SK-N-SH treated with all-trans-retinoic acid at 6 μM for 48 hours (cell line): Measurements from ENCODE around the gene LAGE3.
A peak's percentile ranks its signal among the peaks of the same experiment; 100 is the strongest.
"Not testable (repeated sequence)": the region's sequence is repeated elsewhere in the genome, so short reads cannot be mapped to it uniquely, and the experiment has no call there.

Experiments used
- ATAC-seq: fragments of 200-7000 bp; cut with Tn5 transposase; 3 replicates; pipeline ENCODE4 v1.9.1; 2020; ENCODE audit warnings: mild to moderate bottlenecking, moderate library complexity
- BACH2 ChIP-seq: fragments of 250-450 bp; sonication (Bioruptor Pico); IDR thresholded peaks from 2 replicates; pipeline ENCODE4 v1.9.0; 2021; ENCODE audit warnings: mild to moderate bottlenecking, borderline replicate concordance
- CSDC2 ChIP-seq: fragments of 250-450 bp; sonication (Bioruptor Pico); IDR thresholded peaks from 2 replicates; pipeline ENCODE4 v1.5.0; 2020; ENCODE audit warnings: mild to moderate bottlenecking, moderate library complexity
- ESRRG ChIP-seq: fragments of 250-450 bp; sonication (Bioruptor Pico); IDR thresholded peaks from 2 replicates; pipeline ENCODE4 v1.6.1; 2021; ENCODE audit warnings: mild to moderate bottlenecking
- GLIS3 ChIP-seq: fragments of 250-450 bp; sonication (Bioruptor Pico); IDR thresholded peaks from 2 replicates; pipeline ENCODE4 v1.5.0; 2020; ENCODE audit warnings: mild to moderate bottlenecking, moderate library complexity
- ISL1 ChIP-seq: fragments of 250-450 bp; sonication (Bioruptor Pico); IDR thresholded peaks from 2 replicates; pipeline ENCODE4 v2.1.2; 2022; ENCODE audit warnings: mild to moderate bottlenecking, moderate library complexity
- OSR1 ChIP-seq: fragments of 250-450 bp; sonication (Bioruptor Pico); IDR thresholded peaks from 2 replicates; pipeline ENCODE4 v1.8.0; 2022; ENCODE audit warnings: moderate library complexity, mild to moderate bottlenecking, inconsistent platforms
- PPARA ChIP-seq: fragments of 250-450 bp; sonication (Bioruptor Pico); IDR thresholded peaks from 2 replicates; pipeline ENCODE4 v1.5.0; 2020; ENCODE audit warnings: mild to moderate bottlenecking, borderline replicate concordance
- RARB ChIP-seq: fragments of 250-450 bp; sonication (Bioruptor Pico); IDR thresholded peaks from 2 replicates; pipeline ENCODE4 v1.8.0; 2021; ENCODE audit warnings: mild to moderate bottlenecking, moderate library complexity
- SNAI2 ChIP-seq: fragments of 250-450 bp; sonication (Bioruptor Pico); IDR thresholded peaks from 2 replicates; pipeline ENCODE4 v1.5.0; 2020; ENCODE audit warnings: mild to moderate bottlenecking, moderate library complexity
- TCF4 ChIP-seq: fragments of 250-450 bp; sonication (Bioruptor Pico); IDR thresholded peaks from 2 replicates; pipeline ENCODE4 v1.8.0; 2021; ENCODE audit warnings: mild to moderate bottlenecking, moderate library complexity, borderline replicate concordance
- TOX ChIP-seq: fragments of 250-450 bp; sonication (Bioruptor Pico); IDR thresholded peaks from 2 replicates; pipeline ENCODE4 v1.8.0; 2021; ENCODE audit warnings: mild to moderate bottlenecking, moderate library complexity, borderline replicate concordance
- ZC3H10 ChIP-seq: fragments of 250-450 bp; sonication (Bioruptor Pico); IDR thresholded peaks from 2 replicates; pipeline ENCODE4 v1.5.1; 2021; ENCODE audit warnings: mild to moderate bottlenecking, moderate library complexity
- ZFP3 ChIP-seq: fragments of 250-450 bp; sonication (Bioruptor Pico); IDR thresholded peaks from 2 replicates; pipeline ENCODE4 v1.5.0; 2020; ENCODE audit warnings: mild to moderate bottlenecking, moderate library complexity
- ZFP30 ChIP-seq: fragments of 450-650 bp; formaldehyde crosslinking; IDR thresholded peaks from 2 replicates; pipeline ENCODE4 v1.5.0; 2022; ENCODE audit warnings: mild to moderate bottlenecking, moderate library complexity
- ZNF565 ChIP-seq: fragments of 450-650 bp; formaldehyde crosslinking; conservative IDR thresholded peaks from 2 replicates; pipeline ENCODE4 v1.5.0; 2020; ENCODE audit warnings: low read depth, mild to moderate bottlenecking, moderate library complexity
- ZNF70 ChIP-seq: fragments of 450-650 bp; formaldehyde crosslinking; IDR thresholded peaks from 2 replicates; pipeline ENCODE4 v1.5.0; 2020; ENCODE audit warnings: mild to moderate bottlenecking, moderate library complexity
- ZNF8 ChIP-seq: fragments of 450-650 bp; formaldehyde crosslinking; IDR thresholded peaks from 2 replicates; pipeline ENCODE4 v1.5.0; 2020; ENCODE audit warnings: mild to moderate bottlenecking, moderate library complexity
- TF ChIP-seq, protein P1 (sequence below): fragments of 250-450 bp; sonication (Bioruptor Pico); IDR thresholded peaks from 2 replicates; pipeline ENCODE4 v1.5.1; 2020; ENCODE audit warnings: low read depth, mild to moderate bottlenecking, moderate library complexity
- TF ChIP-seq, protein P2 (sequence below): fragments of 250-450 bp; sonication (Bioruptor Pico); IDR thresholded peaks from 2 replicates; pipeline ENCODE4 v1.5.1; 2021; ENCODE audit warnings: mild to moderate bottlenecking, moderate library complexity
- TF ChIP-seq, protein P3 (sequence below): fragments of 250-450 bp; sonication (Bioruptor Pico); IDR thresholded peaks from 2 replicates; pipeline ENCODE4 v1.8.0; 2020; ENCODE audit warnings: mild to moderate bottlenecking, moderate library complexity, borderline replicate concordance

LAGE3 gene

DNA sequence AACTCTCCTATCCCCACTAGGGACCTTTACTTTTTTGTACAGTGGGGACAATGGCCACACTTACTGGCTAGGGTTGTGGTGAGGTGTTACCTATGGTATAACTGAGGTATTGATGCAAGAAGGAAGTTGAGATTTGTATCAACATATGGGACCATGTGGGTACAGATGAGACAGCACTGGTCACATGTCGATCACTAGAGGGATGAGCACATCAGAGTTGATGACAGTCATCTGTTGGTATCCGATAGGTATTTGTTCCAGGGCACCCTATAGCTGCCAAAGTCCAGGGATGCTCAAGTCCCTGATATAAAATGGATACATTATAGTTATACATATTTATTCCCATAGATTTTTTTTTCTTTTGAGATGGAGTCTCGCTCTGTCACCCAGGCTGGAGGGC, 23.9 kb upstream of the LAGE3 start:
- TF ChIP-seq ESRRG (no peak), ZFP30 (CRISPR knock-in tag) (no peak)
- ATAC-seq, result no peak

DNA sequence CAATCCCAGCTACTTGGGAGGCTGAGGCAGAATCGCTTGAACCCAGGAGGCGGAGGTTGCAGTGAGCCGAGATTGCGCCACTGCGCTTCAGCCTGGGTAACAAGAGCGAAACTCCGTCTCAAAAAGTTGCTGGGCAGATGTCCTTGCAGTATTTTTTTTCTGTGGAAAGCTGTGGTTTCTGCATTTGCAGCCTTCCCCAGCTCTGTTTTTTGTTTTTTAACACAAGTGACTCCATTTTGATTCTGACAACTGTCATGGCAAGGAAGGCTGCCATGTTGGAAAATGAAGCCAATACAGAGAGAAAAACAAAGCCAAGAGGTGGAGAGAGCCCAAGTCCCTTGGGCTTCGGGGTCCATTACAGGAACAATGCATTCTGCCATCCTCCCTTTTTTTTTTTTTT, 23.0 kb upstream of the LAGE3 start:
- no peak for ATAC-seq
- TF ChIP-seq ZC3H10, result no peak
- TF ChIP-seq ZFP3, result no peak
- TF ChIP-seq TOX (CRISPR knock-in tag), result no peak
- no peak for TF ChIP-seq OSR1 (CRISPR knock-in tag)
- TF ChIP-seq TCF4 (CRISPR knock-in tag), result no peak
- TF ChIP-seq, protein P1, sequence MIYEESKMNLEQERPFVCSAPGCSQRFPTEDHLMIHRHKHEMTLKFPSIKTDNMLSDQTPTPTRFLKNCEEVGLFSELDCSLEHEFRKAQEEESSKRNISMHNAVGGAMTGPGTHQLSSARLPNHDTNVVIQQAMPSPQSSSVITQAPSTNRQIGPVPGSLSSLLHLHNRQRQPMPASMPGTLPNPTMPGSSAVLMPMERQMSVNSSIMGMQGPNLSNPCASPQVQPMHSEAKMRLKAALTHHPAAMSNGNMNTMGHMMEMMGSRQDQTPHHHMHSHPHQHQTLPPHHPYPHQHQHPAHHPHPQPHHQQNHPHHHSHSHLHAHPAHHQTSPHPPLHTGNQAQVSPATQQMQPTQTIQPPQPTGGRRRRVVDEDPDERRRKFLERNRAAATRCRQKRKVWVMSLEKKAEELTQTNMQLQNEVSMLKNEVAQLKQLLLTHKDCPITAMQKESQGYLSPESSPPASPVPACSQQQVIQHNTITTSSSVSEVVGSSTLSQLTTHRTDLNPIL, result no peak

DNA sequence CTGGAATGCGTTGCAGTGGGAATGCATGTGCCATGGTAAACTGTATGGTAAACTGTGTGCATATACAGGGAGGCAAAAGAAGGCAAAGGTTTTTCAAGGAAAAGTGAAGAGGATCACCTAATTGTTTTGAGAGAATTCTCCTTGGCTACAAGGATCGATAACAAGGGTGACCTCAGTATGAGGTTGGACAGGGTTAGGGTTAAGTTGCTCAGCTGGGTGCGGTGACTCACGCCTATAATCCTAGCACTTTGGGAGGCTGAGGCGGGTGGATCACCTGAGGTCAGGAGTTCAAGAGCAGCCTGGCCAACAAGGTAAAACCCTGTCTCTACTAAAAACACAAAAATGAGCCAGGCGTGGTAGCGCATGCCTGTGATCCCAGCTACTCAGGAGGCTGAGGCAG, 22.3 kb upstream of the LAGE3 start:
- not testable (repeated sequence) for ATAC-seq

DNA sequence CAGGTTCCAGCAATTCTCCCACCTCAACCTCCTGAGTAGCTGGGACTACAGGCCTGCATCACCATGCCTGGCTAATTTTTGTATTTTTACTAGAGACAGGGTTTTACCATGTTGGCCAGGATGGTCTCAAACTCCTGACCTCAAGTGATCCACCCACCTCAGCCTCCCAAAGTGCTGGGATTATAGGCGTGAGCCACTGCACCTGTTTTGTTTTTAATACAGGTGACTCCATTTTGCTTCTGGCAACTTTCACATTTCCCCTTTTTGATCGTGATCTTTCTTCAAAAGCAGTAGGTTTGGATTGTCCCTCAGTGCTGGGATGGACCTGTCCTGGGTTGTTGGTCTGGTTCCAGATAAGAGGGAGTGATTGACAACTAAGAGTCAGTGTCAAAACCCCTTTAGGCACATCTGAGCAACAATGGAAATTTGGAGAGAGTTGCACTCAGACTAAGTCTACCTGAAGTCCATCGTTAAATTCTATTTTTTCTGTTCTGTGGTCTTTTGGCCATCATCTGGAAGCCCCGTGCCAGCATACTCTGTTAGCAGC, 17.6 kb upstream of the LAGE3 start:
- not testable (repeated sequence) for ATAC-seq

DNA sequence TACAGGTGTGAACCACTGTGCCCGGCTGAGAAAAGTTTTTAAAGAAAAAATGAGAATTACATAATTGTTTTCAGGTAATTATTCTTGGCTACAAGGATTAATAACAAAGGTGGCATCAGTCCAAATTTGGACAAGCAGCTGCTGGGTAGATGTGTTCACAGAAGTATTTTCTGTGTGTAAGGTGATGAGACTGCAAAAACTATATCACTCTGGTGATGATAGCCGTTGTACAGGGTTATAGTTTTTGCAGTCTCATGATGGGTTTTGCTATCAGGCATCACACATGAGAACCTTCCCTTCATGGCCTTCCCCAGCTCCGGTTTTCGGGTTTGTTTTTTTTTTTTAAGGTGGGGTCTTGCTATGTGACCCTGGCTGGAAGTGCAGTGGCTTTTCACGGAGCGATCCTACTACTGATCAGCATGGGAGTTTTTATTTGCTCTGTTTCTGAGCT, 16.4 kb upstream of the LAGE3 start:
- ATAC-seq, result no peak
- TF ChIP-seq CSDC2 (CRISPR knock-in tag), result no peak
- no peak for TF ChIP-seq PPARA (CRISPR knock-in tag)

DNA sequence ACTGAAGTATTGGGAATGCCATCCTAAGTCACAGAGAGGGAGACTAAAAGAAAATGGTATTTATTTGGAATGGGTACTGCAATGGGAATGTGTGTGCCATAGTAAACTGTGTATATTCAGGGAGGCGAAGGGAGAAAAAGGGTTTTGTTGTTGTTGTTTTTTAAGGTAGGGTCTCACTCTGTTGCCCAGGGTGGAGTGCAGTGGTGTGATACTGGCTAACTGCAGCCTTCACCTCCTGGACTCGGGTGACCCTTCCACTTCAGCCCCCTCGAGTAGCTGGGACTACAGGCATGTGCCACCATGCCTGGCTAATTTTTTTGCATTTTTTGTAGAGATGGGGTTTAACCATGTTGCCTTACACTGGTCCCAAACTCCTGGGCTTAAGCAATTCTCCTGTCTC, 15.6 kb upstream of the LAGE3 start:
- TF ChIP-seq OSR1 (CRISPR knock-in tag) (no peak), RARB (CRISPR knock-in tag) (no peak), PPARA (CRISPR knock-in tag) (no peak), BACH2 (no peak), ZNF70 (CRISPR knock-in tag) (no peak), SNAI2 (no peak), TCF4 (CRISPR knock-in tag) (no peak), ZNF565 (no peak), CSDC2 (CRISPR knock-in tag) (no peak)
- TF ChIP-seq, protein P2, sequence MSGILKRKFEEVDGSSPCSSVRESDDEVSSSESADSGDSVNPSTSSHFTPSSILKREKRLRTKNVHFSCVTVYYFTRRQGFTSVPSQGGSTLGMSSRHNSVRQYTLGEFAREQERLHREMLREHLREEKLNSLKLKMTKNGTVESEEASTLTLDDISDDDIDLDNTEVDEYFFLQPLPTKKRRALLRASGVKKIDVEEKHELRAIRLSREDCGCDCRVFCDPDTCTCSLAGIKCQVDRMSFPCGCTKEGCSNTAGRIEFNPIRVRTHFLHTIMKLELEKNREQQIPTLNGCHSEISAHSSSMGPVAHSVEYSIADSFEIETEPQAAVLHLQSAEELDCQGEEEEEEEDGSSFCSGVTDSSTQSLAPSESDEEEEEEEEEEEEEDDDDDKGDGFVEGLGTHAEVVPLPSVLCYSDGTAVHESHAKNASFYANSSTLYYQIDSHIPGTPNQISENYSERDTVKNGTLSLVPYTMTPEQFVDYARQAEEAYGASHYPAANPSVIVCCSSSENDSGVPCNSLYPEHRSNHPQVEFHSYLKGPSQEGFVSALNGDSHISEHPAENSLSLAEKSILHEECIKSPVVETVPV (CRISPR knock-in tag), result no peak
- TF ChIP-seq, protein P1, result no peak
- TF ChIP-seq, all 23 proteins: peak for 0
- ATAC-seq, result no peak

DNA sequence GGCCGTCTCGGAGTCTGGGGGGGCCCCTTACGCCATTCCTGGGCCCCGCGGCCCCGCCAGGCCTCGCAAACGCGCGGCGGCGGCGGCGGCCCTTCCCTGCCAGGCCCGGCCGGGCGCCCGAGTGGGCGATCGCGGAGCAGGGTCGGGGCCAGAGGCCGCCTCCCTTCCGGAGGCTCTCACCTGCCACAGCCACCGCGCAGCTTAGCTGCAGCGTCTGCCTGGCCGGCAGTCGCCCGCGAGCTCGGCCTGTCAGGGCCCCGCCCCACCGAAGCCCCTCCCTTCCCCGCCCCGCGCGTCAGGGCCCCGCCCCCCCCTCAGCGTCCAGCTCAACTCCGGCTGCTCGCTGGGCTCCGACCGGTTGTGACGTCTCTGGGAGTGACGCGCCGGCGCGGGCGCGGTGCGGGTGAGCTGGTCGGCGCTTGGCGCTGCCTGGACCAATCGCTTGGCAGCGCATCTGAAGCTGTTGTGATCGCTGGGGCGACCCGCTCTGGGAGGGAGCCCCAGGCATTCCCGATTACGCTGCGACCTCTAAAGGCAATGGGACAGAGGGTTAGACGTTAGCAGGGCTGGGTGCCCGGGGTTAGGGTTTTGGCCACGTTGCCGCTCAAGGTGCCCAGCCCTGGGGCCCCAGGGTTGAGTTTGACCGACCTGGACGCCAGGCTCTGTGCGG, 11.5 kb upstream of the LAGE3 start, which contains the start of gene SLC10A3:
Gene SLC10A3, minus strand, starts transcription at position 216 of the 670 bp plus-strand sequence. CDS start 1,689 bp downstream, outside the sequence.
- TF ChIP-seq, protein P2 (CRISPR knock-in tag), result no peak
- TF ChIP-seq ZNF565 (no peak), SNAI2 (no peak), RARB (CRISPR knock-in tag) (no peak), GLIS3 (CRISPR knock-in tag) (no peak), ZFP3 (no peak), ZNF8 (no peak), ISL1 (CRISPR knock-in tag) (no peak), ESRRG (no peak), CSDC2 (CRISPR knock-in tag) (no peak)
- TF ChIP-seq, protein P3, sequence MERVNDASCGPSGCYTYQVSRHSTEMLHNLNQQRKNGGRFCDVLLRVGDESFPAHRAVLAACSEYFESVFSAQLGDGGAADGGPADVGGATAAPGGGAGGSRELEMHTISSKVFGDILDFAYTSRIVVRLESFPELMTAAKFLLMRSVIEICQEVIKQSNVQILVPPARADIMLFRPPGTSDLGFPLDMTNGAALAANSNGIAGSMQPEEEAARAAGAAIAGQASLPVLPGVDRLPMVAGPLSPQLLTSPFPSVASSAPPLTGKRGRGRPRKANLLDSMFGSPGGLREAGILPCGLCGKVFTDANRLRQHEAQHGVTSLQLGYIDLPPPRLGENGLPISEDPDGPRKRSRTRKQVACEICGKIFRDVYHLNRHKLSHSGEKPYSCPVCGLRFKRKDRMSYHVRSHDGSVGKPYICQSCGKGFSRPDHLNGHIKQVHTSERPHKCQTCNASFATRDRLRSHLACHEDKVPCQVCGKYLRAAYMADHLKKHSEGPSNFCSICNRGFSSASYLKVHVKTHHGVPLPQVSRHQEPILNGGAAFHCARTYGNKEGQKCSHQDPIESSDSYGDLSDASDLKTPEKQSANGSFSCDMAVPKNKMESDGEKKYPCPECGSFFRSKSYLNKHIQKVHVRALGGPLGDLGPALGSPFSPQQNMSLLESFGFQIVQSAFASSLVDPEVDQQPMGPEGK (CRISPR knock-in tag), result no peak
- TF ChIP-seq, protein P1, result no peak
- peak; percentile 91 for ATAC-seq
